Endothelial cell of umbilical vein (primary cell): ENCODE data around the gene KANK4.

Experiments used
- CTCF ChIP-seq, 2 donors: IDR thresholded peaks; 1 replicate in 1 of 2; 2 replicates in 1 of 2; pipeline ENCODE4 v1.5.1; 2011; ENCODE audit warnings: low read length in 2 of 2, mild to moderate bottlenecking in 2 of 2, moderate library complexity in 2 of 2, control low read depth in 1 of 2, inconsistent platforms in 1 of 2, low read depth in 1 of 2; ENCODE audit not compliant: insufficient read depth in 1 of 2; ENCODE audit errors: extremely low read depth in 1 of 2
- EZH2 ChIP-seq: IDR thresholded peaks from 2 replicates; pipeline ENCODE4 v1.6.1; 2012; ENCODE audit warnings: borderline replicate concordance, low read depth, mild to moderate bottlenecking, moderate library complexity, low read length, inconsistent platforms; ENCODE audit not compliant: severe bottlenecking
- FOS ChIP-seq: IDR thresholded peaks from 2 replicates; pipeline ENCODE4 v1.6.1; 2011; ENCODE audit warnings: mild to moderate bottlenecking, low read length, moderate library complexity, borderline replicate concordance; ENCODE audit not compliant: insufficient read depth
- GATA2 ChIP-seq: IDR thresholded peaks from 2 replicates; pipeline ENCODE4 v1.7.0; 2011; ENCODE audit warnings: low read depth, mild to moderate bottlenecking, moderate library complexity, mixed read lengths, low read length; ENCODE audit not compliant: insufficient read length, insufficient read depth
- JUN ChIP-seq: IDR thresholded peaks from 2 replicates; pipeline ENCODE4 v1.6.1; 2011; ENCODE audit warnings: borderline replicate concordance, low read depth; ENCODE audit not compliant: insufficient read length, insufficient read depth
- MAX ChIP-seq: IDR thresholded peaks from 2 replicates; pipeline ENCODE4 v1.6.1; 2011; ENCODE audit not compliant: insufficient read depth, insufficient read length
- MYC ChIP-seq: IDR thresholded peaks from one replicate; pipeline ENCODE4 v1.6.1; 2011; ENCODE audit warnings: mild to moderate bottlenecking, low read depth, low read length
- POLR2A ChIP-seq: IDR thresholded peaks from 2 replicates; pipeline ENCODE4 v1.6.1; 2012; ENCODE audit warnings: low read depth, mild to moderate bottlenecking, control low read depth, low read length
- POLR2AphosphoS5 ChIP-seq: IDR thresholded peaks from 2 replicates; pipeline ENCODE4 v1.6.1; 2012; ENCODE audit warnings: low read depth, mild to moderate bottlenecking, control low read depth, low read length, moderate library complexity; ENCODE audit not compliant: insufficient read depth

- TF ChIP-seq CTCF (IDR thresholded peaks at IDR 0.05; ENCODE audit: extremely low read depth in 1 of 2, insufficient read depth in 1 of 2, low read depth in 1 of 2, low read length in 2 of 2): no peak
- TF ChIP-seq POLR2A: no peak
- no peak for TF ChIP-seq MYC
- no peak for TF ChIP-seq MAX
- no peak for TF ChIP-seq EZH2
- no peak for TF ChIP-seq POLR2AphosphoS5
- no peak for TF ChIP-seq FOS
- TF ChIP-seq JUN: no peak
- no peak for TF ChIP-seq GATA2
Measured at GRCh38 chr1:62307895-62308492, 11.2 kb downstream of the KANK4 start.
